OCI-LY7 (cell line): Measurements from ENCODE around the gene OTOP3. TPM values are rescaled to one million over a fixed set of nuclear protein-coding genes. Genes with fewer than 3 reads are reported as not detected.

Experiments
- BruUV-seq: library from RNA; stranded (reverse); fragments of 400-500 nt; replicated peaks from 2 replicates; lab custom pipeline; 2021; lab: Mats Ljungman, UMichigan
- CTCF ChIA-PET: fragments of 300-600 bp; sonication (Branson Sonifier 250); formaldehyde crosslinking; loops from one replicate; lab custom pipeline; 2022; ENCODE audit warnings: antibody characterized with exemption; ENCODE audit not compliant: unreplicated experiment; lab: Charles Lee
- POLR2A ChIA-PET: fragments of 300-600 bp; sonication (Branson Sonifier 250); formaldehyde crosslinking; loops from one replicate; lab custom pipeline; 2022; ENCODE audit warnings: antibody characterized with exemption; lab: Charles Lee
- DNase-seq: peaks from one replicate; pipeline ENCODE4 v3.0.0-alpha.2; 2015; ENCODE audit warnings: low spot score
- H2AFZ ChIP-seq: fragments of 200-600 bp; sonication (generic), shearing (Covaris generic); 2 replicates; pipeline ENCODE4 v1.6.1; 2014; ENCODE audit warnings: mild to moderate bottlenecking, antibody characterized with exemption, low read length, moderate library complexity
- H3K27ac ChIP-seq: fragments of 200-600 bp; sonication (generic); 2 replicates; pipeline ENCODE4 v1.5.1; 2014; ENCODE audit warnings: mixed run types, low read depth, mild to moderate bottlenecking, moderate library complexity, low read length, inconsistent platforms; ENCODE audit not compliant: poor library complexity, severe bottlenecking
- H3K36me3 ChIP-seq: fragments of 200-600 bp; sonication (generic); 2 replicates; pipeline ENCODE4 v1.6.1; 2014; ENCODE audit warnings: mild to moderate bottlenecking, antibody characterized with exemption, low read length, moderate library complexity, mixed read lengths; ENCODE audit not compliant: insufficient read depth
- H3K4me1 ChIP-seq: fragments of 200-600 bp; sonication (generic); 2 replicates; pipeline ENCODE4 v1.5.1; 2014; ENCODE audit warnings: mild to moderate bottlenecking, low read length; ENCODE audit not compliant: insufficient read depth, poor library complexity, severe bottlenecking
- H3K4me2 ChIP-seq: fragments of 200-600 bp; sonication (generic); 2 replicates; pipeline ENCODE4 v1.6.1; 2014; ENCODE audit warnings: mild to moderate bottlenecking, low read length
- H3K4me3 ChIP-seq: fragments of 200-600 bp; sonication (generic); 2 replicates; pipeline ENCODE4 v1.5.1; 2014; ENCODE audit warnings: mild to moderate bottlenecking, low read depth, low read length; ENCODE audit not compliant: poor library complexity, severe bottlenecking
- H3K79me2 ChIP-seq: fragments of 200-600 bp; sonication (generic); 2 replicates; pipeline ENCODE4 v1.6.1; 2016; ENCODE audit warnings: low read depth, mild to moderate bottlenecking, low read length, moderate library complexity, mixed read lengths; ENCODE audit not compliant: insufficient read depth
- H3K9me2 ChIP-seq: fragments of 200-600 bp; sonication (generic); 2 replicates; pipeline ENCODE4 v1.6.1; 2016; ENCODE audit warnings: mild to moderate bottlenecking, low read length, mixed read lengths; ENCODE audit not compliant: insufficient read depth
- H3K9me3 ChIP-seq: fragments of 200-600 bp; sonication (generic); 2 replicates; pipeline ENCODE4 v1.6.1; 2014; ENCODE audit warnings: mild to moderate bottlenecking, mixed run types, low read length, mixed read lengths
- H4K20me1 ChIP-seq: fragments of 200-600 bp; sonication (generic); 2 replicates; pipeline ENCODE4 v1.6.1; 2014; ENCODE audit warnings: mild to moderate bottlenecking, antibody characterized with exemption, low read length, moderate library complexity, mixed read lengths; ENCODE audit not compliant: insufficient read depth
- EZH2phosphoT487 ChIP-seq: fragments of 200-600 bp; sonication (generic); IDR thresholded peaks from 2 replicates; pipeline ENCODE4 v1.6.1; 2018; ENCODE audit warnings: low read depth, borderline replicate concordance, mild to moderate bottlenecking, mixed run types, antibody characterized with exemption, low read length, moderate library complexity, mixed read lengths
- intact Hi-C: fragments of 100-400 bp; cut with micrococcal nuclease; formaldehyde crosslinking; loops from one replicate; pipeline ENCODE4 v1.10.0; 2022; ENCODE audit not compliant: unreplicated experiment
- total RNA-seq, 2 experiments: library from RNA; depleted of rRNA in 1 of 2; stranded (reverse); fragments of >200 nt in 1 of 2; shearing (Covaris generic) in 1 of 2; gene quantifications; 2 replicates each; pipeline ENCODE4 v1.2.3, GENCODE V29; 2014 to 2022
- TF ChIP-seq, protein P1 (sequence below): fragments of 200-600 bp; sonication (generic); conservative IDR thresholded peaks from 2 replicates; pipeline ENCODE4 v1.5.1; 2014; ENCODE audit warnings: mild to moderate bottlenecking, antibody characterized with exemption, low read length, moderate library complexity, mixed read lengths

Gene OTOP3
- total RNA-seq, 2 experiments from 2014 or later, result not detected

DNA sequence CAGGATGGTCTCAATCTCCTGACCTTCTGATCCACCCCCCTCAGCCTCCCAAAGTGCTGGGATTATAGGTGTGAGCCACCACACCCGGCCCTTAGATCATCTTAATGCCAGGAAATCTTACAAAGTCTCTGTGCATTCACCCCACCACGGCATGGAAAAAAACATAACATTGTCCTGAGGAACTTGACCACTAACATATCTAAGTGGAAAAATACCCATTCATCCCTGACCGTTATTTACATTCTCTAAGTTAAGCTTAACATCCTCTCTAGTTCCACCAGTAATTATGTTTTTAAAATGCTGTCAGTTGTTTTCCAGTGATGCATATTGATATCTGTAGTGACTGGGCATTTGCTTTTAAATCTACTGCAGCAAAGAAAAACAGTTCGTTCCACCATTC, 40.2 kb downstream of the OTOP3 start:
- DNase-seq, result no peak
- no peaks in the 10 kb centered on the region for H3K9me3 ChIP-seq
- ChIA-PET POLR2A (no interaction called here), CTCF (interaction anchor here (1.4 kb wide), 1 partner anchor 15 kb away, joined by 3 read pairs; no protein-coding TSS in a partner anchor)
- H4K20me1 ChIP-seq, result no peaks in the 10 kb centered on the region
- BruUV-seq, result no TSS peak
- TF ChIP-seq, protein P1, sequence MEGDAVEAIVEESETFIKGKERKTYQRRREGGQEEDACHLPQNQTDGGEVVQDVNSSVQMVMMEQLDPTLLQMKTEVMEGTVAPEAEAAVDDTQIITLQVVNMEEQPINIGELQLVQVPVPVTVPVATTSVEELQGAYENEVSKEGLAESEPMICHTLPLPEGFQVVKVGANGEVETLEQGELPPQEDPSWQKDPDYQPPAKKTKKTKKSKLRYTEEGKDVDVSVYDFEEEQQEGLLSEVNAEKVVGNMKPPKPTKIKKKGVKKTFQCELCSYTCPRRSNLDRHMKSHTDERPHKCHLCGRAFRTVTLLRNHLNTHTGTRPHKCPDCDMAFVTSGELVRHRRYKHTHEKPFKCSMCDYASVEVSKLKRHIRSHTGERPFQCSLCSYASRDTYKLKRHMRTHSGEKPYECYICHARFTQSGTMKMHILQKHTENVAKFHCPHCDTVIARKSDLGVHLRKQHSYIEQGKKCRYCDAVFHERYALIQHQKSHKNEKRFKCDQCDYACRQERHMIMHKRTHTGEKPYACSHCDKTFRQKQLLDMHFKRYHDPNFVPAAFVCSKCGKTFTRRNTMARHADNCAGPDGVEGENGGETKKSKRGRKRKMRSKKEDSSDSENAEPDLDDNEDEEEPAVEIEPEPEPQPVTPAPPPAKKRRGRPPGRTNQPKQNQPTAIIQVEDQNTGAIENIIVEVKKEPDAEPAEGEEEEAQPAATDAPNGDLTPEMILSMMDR, result no peak
- no peak for TF ChIP-seq EZH2phosphoT487
- H2AFZ ChIP-seq, result no peak overlapping the region
- H3K4me1 ChIP-seq, result peaks cover 10% of the 10 kb centered on the region
- no peaks in the 10 kb centered on the region for H3K9me2 ChIP-seq
- H3K4me2 ChIP-seq, result no peak overlapping the region
- intact Hi-C loops, result no loop called here
- no peak overlapping the region for H3K4me3 ChIP-seq
- H3K27ac ChIP-seq, result no peak overlapping the region
- no peaks in the 10 kb centered on the region for H3K79me2 ChIP-seq
- H3K36me3 ChIP-seq, result no peaks in the 10 kb centered on the region

DNA sequence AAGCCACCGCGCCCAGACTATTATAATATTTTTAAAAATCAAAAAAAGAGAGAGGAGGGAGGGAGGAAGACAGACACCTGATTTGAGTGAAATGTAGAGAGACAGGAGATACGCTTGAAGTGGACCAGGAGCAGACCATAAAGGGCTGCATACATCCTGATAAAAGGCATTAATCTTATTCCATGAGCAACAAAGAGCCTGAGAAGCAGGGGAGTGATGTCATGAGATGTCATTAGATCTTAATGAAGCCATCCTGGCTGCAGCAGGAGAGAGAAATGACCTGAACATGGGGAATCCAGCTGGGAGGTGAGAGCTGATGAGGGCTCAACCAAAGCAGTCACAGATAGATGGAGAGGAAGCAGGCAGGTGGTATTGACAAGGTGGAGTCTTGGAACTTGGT, 42.1 kb downstream of the OTOP3 start:
- Histone ChIP-seq H3K79me2 (no peaks in the 10 kb centered on the region), H3K4me1 (peaks cover 14% of the 10 kb centered on the region), H3K4me3 (no peak overlapping the region), H2AFZ (no peak overlapping the region), H4K20me1 (no peaks in the 10 kb centered on the region), H3K4me2 (no peak overlapping the region), H3K9me3 (no peaks in the 10 kb centered on the region), H3K27ac (no peak overlapping the region), H3K9me2 (no peaks in the 10 kb centered on the region), H3K36me3 (no peaks in the 10 kb centered on the region)
- intact Hi-C loops, result no loop called here
- BruUV-seq, result no TSS peak
- no peak for TF ChIP-seq EZH2phosphoT487
- TF ChIP-seq, protein P1, result no peak
- ChIA-PET POLR2A (no interaction called here), CTCF (no interaction called here)
- DNase-seq, result no peak

DNA sequence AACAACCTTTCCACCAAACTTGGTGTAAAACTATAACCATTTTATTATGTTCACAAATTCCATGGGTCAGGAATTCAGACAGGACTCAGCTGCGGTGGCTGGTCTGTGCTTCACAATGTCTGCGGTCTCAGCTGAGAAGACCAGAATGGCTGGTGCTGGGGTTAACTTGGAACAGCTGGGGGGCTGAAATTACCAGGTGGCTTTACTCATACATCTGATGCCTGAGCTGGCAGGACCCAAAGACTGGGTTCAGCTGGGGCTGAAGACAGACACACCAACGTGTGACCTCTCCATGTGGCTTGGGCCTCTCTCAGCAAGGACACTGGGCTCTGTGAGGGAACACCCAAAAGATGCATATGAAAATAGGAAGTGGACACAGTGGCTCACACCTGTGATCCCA, 42.5 kb downstream of the OTOP3 start:
- TF ChIP-seq EZH2phosphoT487, result no peak
- TF ChIP-seq, protein P1, result no peak
- CTCF ChIA-PET, result interaction anchor here (0.6 kb wide), 1 partner anchor 575 kb away, joined by 10 read pairs; no protein-coding TSS in a partner anchor

More for the DNA sequence above, 42.5 kb downstream of the OTOP3 start:
- Histone ChIP-seq H3K36me3 (no peaks in the 10 kb centered on the region), H3K4me3 (no peak overlapping the region), H3K9me3 (no peaks in the 10 kb centered on the region), H3K4me1 (peaks cover 10% of the 10 kb centered on the region), H3K9me2 (no peaks in the 10 kb centered on the region), H3K79me2 (no peaks in the 10 kb centered on the region), H3K27ac (no peak overlapping the region), H4K20me1 (no peaks in the 10 kb centered on the region), H3K4me2 (no peak overlapping the region), H2AFZ (no peak overlapping the region)
- intact Hi-C loops, result no loop called here
- no peak for DNase-seq
- BruUV-seq, result no TSS peak
- POLR2A ChIA-PET, result no interaction called here
